SH-SY5Y (cell line): ENCODE results near the gene S100A1.

Experiments used
- GATA2 ChIP-seq: IDR thresholded peaks from 2 replicates; pipeline ENCODE4 v1.6.1; 2011; ENCODE audit warnings: mild to moderate bottlenecking, low read depth, low read length
- GATA3 ChIP-seq: IDR thresholded peaks from 2 replicates; pipeline ENCODE4 v1.6.1; 2011; ENCODE audit warnings: low read depth, mild to moderate bottlenecking, low read length, moderate library complexity

S100A1 gene

GRCh38 chr1:153607381-153607780, 20.9 kb upstream of the S100A1 start:
- TF ChIP-seq GATA3 (no peak), GATA2 (no peak)

- TF ChIP-seq GATA2 (no peak), GATA3 (no peak)
Measured at GRCh38 chr1:153608089-153608682, 20.0 kb upstream of the S100A1 start.

DNA sequence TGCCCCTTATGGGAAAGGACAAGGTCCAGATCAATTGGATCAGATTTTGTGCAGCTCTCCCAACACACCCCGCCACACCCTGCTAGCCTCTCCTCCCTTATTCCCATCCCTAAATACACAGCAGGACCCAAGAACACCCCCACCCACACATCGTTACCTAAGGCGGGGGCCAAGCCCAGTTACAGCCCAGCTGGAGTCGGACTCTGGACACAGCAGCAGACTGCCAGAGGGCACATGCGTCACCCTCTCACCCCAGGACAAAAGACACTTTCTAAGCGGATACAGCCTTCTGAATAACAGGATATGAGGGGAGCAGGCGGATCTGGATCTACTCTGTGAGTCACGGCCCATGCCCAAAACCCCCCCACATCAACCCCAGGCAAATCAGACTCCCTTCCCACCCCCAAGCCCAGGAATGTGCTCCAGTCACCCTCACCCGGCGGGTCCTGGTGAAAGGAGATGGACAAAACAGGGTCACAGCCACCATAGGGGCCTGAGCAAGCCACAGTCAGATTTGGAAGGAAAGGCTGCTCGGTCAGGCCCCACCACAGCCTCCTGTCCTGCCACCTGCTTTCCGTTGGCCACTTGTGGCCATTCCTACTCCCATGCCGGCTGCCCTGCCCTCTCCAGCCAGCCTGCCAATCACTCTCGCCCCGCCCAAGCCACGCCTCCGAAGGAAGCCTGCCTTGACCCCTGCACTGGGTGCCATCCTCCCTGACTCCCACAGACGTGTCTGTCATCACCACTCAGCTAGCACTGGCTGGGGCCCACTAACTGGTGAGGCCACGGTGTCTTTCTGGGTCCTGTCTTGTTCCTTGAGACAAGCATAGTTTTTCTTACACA, 19.3 kb upstream of the S100A1 start:
- no peak for TF ChIP-seq GATA2
- TF ChIP-seq GATA3 = no peak

DNA sequence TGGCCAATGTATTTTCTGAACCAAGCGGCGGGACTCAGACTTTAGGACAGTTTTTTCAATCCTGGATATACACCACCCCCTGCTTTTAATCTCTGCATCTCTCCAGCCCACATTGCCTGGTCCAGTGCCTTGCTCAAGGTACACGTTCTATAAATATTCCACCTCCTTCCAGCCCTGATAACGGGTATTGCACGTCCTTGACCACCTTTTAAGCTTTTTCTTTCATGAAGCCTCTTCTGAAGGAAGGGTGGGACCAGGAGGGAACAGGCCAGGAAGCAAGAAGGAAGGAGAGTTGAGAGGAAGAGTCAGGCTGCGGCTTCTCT, 18.7 kb upstream of the S100A1 start:
- TF ChIP-seq GATA3 (no peak), GATA2 (no peak)

- TF ChIP-seq GATA2 = peak; percentile 22; the same call in 1 of the 2 replicates
- no peak for TF ChIP-seq GATA3
Measured at GRCh38 chr1:153610334-153610733, 17.9 kb upstream of the S100A1 start.

DNA sequence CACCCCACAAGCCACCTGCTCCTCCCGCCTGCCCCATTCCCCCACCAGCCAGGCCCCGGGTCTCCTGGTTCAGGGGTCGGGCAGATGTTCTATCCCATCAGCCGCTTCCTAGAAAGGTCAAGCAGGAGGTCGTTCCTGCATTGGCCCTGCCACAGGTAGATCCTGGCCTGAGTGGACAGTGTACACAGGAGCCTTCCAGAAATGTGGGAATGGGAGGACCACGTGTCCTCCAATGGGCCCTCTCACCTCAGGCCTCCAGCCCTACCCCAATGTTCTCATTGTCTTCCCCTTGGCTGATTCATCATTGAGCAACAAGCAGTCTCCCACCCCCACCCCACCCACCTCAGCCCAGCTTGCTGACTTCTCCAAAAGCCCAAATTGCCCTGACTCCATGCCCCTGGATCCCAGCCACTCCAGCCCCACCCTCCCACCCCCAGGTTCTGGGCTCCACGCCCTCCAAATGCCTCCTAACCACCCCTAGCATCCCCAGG, 17.4 kb upstream of the S100A1 start:
- TF ChIP-seq GATA3 (no peak), GATA2 (no peak)

DNA sequence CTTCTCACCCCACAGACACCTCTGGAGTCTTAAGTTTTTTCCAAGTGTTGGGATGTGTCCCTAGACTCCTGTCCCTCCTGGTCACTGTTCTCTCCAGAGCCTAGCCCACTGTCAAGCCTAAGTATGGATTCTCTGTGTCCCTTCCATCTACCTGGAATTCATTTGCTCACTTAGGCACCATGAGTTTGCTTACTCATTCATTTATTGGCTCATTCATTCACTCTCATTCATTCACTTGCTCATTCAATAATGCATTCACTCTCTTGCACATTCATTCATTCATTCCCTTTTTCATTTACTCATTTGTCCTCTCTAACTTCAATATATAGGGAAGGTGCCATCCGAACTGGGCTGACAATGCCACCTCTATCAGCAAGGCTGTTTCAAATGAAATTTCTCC, 16.9 kb upstream of the S100A1 start:
- TF ChIP-seq GATA2 = no peak
- TF ChIP-seq GATA3 = no peak

DNA sequence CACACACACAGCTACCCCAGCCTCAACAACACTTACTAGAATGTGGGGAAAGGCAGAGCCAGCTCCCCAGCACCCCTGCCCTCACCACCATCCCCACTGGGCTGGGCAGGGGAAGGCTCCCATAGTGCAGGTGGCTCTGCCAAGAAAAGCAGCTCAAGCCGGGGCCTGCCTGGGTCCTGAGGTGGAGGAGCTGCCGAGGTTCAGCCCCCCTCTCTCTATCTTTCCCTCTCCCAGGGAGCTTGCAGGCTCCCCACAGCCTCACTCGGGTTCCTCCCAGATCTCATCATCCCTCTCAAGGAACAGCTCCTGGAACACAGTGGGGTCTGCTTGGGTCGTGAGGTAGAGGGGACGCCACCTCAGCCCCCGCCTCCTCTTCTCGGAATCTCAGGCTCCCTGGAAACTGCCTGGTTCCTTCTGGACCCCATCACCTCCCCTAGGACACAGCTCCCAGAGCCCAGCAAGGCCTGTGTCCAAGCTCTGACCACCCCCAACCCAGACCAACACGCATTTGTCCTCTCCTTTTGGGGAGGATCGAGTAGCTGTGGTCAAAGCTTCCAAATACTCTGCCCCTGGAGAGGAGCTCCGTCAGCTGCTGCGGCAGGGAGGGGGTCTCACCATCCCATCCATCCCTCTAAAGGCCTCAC, 16.0 kb upstream of the S100A1 start:
- TF ChIP-seq GATA3 (no peak), GATA2 (no peak)

DNA sequence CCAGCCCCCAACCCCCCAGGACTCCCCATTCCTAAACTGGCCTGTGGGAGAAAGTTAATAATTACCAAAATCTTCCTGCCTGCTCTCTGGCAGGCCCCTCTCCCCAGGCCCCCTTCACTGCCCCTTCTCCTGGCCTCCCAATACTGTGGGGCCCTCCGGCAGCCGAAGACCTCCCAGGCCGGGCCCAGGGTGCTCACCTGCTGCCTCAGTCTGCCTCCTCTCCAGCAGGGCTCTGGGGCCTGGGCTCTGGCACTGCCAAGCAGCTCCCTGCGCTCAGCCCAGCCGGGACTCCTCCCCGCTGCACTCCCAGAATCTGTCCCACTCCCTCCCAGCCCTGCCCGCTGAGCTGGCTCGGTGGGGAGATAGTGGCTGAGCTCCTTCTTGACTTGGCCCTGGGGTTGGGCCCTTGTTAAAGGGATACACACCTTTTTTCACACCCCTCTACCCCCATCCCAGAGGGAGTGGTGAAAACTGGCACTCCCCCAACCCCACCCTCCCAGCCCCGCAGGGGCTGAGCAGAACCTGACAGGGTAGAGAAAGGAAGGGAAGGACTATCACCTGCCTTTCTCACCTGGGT, 15.4 kb upstream of the S100A1 start, which contains the start of gene S100A16:
Gene S100A16 (minus strand): TSS at position 383 of the 577 bp plus-strand sequence. CDS start 4,986 bp downstream, outside the sequence.
- TF ChIP-seq GATA3 (no peak), GATA2 (no peak)

DNA sequence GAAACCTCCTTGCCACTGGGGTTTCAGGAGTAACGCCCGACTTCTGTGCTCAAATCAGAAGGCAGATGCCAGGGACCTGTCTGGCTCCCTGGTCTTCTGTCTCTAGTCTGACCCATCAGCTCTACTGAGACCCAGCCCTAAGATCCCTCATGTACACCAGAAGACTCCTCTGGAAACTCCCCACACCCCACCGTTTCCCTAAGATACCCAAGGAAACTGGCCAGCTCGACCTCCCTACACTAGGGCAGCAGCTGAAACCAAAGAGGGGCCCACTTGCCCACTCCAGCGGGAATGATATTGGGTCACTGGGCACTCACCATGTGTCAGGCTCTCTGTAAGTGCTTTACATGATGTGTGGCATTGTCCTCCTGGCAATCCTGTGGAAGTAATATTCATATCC, 14.8 kb upstream of the S100A1 start:
- TF ChIP-seq GATA2 = no peak
- TF ChIP-seq GATA3 = no peak

GRCh38 chr1:153614189-153614900, 13.9 kb upstream of the S100A1 start:
- TF ChIP-seq GATA3 = no peak
- TF ChIP-seq GATA2 = no peak

DNA sequence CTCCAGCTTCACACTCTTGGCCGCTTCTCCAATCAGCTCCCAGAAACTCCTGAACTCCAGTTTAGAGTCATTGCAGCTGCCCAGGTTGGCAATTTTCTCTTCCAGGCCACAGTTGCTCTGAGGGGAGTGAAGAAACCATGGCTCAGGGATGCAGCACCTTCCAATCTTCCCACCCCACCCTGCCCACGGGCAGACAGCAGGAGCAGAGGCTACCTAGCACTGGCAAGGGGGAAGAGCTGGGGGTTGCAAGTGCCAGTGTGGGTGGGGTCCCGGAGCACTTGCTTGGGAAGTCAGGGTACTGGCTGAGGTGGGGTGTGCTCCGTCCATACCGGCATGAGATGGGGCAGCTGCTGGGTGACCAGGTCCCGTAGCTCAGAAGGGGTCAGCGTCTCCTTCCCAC, 13.3 kb upstream of the S100A1 start:
- TF ChIP-seq GATA2 (no peak), GATA3 (no peak)

DNA sequence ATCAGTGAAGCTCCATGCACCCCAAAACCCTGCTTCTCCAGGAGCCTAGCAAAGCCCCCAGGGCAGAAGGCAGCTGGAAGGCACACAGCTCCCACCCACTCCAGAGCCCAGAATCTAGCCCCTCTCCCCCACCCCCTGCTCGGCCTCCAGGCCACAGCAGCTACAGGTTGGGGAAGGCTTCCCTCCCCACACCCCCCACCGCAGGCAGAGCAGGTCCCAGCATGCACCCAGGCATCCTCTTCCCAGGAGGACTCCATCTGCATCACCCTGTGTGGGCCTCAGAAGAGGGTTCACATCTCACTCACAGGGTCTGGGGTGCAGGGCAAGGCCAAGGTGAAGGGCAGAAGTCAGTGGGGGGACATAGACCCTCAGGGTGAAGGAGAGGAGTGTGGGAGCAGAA, 12.8 kb upstream of the S100A1 start:
- TF ChIP-seq GATA2 = no peak
- TF ChIP-seq GATA3 = no peak

- TF ChIP-seq GATA3 = no peak
- TF ChIP-seq GATA2 = no peak
Measured at GRCh38 chr1:153616144-153616916, 11.9 kb upstream of the S100A1 start, which contains the start of gene S100A14. Gene S100A14 (minus strand): TSS chr1:153616325. CDS start chr1:153615858, 467 bp downstream.
